DMS114 treated with DMSO at 0.1 percent for 48 hours (cell line): ENCODE data around the gene INSC.
"Not testable (repeated sequence)": the region's sequence is repeated elsewhere in the genome, so short reads cannot be mapped to it uniquely, and the experiment has no call there.

Source experiments
- DNase-seq: peaks from one replicate; lab custom pipeline; 2025; ENCODE audit not compliant: unreplicated experiment; lab: John Stamatoyannopoulos, UW

The INSC gene, protein sequence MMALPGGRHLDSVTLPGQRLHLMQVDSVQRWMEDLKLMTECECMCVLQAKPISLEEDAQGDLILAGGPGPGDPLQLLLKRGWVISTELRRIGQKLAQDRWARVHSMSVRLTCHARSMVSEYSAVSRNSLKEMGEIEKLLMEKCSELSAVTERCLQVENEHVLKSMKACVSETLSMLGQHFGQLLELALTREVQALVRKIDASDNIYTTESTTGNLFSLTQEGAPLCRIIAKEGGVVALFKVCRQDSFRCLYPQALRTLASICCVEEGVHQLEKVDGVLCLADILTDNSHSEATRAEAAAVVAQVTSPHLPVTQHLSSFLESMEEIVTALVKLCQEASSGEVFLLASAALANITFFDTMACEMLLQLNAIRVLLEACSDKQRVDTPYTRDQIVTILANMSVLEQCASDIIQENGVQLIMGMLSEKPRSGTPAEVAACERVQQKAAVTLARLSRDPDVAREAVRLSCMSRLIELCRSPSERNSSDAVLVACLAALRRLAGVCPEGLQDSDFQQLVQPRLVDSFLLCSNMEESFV

DNA sequence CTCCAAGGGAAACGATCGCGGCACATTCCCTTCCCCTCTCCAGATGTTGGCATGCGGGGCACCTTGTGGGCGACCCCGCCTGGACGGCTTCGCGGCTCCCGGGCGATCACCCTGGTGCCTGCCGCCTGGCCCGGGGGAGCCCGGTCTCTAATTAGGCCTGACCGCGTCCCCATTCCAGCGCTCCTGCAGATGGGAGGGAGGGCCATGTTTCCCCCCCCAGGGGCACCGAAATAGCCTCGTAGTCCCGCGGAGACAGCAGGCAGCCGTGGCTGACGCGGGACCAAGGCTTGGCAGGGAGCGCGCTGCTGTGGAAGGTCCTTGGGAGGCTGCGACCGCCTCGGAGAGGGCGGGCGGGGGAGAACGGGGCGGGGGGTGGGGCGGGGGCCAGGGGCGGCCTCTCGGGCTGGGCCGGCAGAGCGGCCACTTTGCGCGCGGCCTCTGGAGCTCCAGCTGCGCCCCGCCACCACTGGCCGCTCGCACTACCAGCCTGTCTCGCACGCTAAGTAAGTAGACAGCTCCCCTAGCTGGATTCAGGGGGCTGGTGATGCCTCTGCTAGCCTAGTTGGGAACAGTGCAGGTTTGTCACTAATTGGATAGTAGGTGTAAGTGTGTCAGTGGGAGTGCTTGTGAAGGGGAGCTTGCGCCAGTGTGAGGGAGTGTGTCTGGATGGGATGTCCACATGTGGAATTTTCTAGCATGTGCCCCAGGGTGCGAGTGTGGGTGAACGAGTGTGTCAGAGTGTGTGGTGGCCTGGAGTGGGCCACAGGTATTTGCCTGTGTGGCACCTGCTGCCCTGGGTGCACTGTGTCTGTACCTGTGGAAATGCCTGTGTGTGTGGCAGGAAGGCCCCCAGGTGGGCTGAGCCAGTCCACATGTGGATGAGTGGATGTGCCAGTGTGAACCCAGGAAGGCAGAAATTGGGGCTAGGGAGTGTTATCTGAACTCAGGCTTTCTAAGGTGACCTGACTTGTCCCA lies at the start of gene INSC:
Gene INSC (plus strand): TSS at position 423 of the 975 bp plus-strand sequence. CDS start 34,252 bp downstream, outside the sequence.
- DNase-seq = no peak

DNA sequence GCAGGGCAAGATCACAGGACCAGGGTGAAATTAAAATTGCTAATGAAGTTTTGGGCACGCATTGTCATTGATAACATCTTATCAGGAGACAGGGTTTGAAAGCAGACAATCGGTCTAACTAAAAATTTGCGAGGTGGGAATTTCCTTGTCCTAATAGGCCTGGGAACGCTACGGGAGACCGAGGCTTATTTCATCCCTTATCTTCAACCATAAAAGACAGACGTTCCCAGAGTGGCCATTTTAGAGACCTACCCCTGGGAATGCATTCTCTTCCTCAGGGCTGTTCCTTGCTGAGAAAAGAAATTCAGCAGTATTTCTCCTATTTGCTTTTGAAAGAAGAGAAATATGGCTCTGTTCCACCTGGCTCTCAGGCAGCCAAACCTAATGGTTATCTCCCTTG lies 45.0 kb upstream of the INSC start:
- not testable (repeated sequence) for DNase-seq

DNA sequence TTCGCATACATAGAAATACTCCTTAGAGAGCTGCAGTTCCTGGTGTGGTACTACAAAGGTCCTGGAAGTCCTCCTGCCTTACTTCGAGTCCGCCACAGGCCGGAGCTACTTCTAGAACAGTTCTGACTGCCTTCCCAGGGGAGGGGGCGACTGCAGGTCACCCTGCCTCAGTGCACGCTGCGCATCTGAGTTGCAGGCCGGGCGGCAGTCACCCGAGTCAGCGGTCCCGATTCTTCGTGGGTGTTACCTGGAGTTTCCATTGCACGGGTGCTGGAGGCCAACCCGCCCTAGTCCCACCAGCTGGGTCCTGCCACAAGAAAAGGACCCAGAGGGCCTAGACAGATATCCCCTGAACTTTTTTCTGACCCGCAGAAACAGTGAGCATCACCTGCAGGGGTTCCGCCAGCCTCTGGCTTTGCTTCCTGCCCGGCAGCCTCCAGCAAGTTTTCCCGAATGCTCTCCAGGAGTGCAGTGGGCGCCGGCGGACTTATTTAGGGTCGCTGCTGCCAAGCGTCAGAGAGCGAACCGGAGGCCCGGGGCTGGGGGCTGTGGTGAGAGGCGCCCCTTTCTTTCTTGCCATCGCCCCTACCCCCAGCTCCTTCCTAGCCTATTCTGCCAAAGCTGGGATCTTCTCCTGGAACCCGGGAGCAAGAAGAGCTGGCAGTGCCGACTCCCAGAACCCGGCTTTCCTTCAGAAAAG lies 43.0 kb upstream of the INSC start:
- DNase-seq = no peak

DNA sequence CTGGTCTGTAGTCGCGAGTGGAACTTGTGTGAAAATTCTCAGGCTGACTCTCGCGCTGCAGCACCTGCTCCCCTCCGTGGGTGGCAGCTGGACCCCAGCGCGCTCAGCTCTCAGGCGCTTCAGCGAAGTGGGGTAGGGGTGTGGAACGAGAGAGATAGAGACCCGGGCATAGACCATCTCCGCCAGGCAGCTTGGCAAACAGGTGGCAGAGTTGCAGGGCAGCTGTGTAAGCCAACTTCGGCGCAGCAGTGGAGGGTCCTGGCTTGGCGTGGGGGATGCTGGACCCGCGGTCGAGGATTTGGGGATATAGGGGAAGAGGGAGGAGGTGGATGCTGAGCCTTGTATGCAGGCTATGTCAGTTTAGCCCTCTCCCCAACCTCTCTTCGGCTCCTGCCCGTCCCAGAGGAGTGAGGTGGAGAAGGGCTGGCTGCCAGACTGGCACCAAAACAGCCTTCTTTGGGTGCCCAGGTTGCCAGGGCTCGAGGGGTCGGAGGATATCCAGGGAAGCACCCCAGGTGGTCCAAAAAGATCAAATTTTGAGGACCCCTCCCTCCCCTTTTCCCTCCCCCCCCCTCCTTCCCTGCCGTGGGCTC lies 42.1 kb upstream of the INSC start:
- no peak for DNase-seq

DNA sequence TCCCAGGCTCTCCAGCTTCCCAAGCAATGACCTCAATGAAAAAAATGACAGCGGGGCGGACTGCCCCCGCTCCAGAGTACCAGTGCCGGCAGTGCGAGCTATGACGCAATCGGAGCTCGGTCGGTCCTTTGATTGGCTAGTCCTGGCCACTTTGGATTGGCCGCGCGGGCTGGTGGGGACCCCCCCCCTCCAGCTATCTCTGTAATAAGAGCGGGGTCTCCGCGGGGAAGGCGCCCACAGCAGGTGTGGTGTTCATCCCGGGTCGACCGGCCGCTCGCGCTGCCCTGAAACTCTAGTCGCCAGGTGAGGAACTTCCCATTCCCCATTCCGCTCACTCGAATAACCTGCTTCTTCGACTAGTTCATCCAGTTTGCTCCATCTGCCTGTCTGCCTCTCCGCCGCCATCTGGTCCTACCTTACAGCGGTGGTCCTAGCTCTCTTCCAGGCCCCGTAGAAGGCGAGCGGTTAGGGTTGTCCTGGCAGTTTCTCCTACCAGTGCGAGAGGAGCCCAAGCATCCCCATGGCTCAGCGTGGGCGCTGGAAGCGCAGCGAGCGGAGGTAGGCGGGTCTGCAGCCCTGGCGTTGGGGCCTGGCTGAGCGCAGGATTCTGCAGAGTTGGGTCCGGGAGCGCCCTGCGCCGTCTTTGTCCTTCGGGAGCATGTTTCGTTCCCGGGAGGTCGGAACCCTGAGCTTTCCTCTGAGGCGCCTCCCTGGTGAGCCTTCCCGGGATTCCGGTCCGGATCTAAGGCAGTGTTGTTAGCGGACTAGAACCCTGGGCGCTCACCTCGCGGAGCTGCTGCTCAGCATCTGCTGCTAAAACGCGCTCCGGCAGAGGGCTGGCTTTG lies 41.1 kb upstream of the INSC start, which contains the start of gene CALCB:
Gene CALCB (plus strand): TSS at position 233 of the 845 bp plus-strand sequence. CDS start 1,126 bp downstream, outside the sequence.
- DNase-seq = no peak

DNA sequence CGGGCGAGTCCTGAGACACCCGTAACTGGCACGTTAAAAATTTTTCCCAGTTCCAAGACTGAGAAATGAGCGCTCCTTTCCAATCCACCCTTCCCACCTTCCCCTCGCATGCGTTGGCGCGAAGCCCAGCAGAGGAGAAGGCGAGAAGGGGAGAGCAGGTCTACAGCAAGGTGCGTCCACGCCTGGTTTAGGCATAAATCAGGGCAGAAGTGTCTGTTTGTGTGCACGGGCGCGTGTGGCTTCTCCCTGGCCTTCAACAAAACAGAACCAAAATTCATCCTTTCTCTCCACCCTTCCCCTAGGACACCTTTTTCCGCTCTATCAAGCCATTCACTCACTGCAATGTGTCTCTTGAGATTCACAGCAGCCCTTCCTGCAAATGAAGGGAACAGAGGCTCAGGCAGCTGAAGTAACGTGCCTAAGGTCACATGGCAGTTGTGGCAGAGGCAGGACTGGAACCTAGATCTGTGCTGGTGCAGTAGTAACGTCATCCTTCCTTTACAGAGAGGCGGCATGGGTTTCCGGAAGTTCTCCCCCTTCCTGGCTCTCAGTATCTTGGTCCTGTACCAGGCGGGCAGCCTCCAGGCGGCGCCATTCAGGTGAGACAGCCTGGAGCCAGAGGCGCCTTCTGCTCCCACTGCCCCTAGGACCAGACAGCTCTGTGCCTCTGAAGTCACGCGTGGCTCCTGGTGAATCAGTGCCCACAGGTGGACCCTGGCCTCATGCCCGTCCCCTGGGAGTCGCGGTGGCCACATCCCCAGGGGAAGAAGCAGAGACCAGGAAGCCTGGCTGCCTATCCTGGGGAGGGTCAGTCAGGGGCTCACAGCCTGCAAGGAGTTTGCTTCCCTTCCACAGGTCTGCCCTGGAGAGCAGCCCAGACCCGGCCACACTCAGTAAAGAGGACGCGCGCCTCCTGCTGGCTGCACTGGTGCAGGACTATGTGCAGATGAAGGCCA lies 40.2 kb upstream of the INSC start:
- DNase-seq = peak; percentile 29

DNA sequence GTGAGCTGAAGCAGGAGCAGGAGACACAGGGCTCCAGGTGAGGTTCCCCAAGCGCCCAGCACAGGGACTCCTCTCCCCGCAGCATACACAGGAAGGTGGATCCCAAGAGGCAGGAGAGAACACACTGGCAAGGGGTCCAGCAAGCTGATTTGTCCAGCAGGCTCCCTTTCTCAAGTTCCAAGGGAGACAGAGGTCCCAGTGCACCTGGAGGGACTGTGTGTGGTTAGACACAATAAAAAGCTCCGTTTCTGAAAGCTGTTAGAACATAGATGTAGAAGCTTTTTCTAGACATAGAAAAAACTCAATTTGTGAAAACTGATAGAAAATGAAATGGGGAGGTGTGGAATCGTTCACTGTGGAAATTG lies 39.6 kb upstream of the INSC start:
- DNase-seq = no peak

DNA sequence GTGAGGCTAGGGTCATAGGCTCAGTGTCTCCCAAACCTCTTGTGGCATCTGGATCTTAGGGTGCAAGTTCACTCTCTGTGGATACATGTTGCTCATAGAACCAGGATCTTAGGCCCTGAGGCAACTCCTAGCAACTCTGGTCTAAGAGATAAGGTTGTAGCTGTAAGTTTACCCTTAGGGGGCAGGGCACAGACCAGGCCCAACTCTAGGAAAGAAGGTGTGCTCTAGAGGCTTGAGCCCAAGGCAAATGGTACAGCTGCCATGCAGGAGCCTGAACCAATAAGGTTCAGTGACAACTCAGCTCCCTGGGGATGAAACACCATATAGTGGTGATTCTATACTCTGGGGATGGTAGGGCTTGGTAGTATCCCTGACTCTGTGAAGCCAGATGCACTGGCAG lies 23.5 kb upstream of the INSC start:
- DNase-seq = no peak

DNA sequence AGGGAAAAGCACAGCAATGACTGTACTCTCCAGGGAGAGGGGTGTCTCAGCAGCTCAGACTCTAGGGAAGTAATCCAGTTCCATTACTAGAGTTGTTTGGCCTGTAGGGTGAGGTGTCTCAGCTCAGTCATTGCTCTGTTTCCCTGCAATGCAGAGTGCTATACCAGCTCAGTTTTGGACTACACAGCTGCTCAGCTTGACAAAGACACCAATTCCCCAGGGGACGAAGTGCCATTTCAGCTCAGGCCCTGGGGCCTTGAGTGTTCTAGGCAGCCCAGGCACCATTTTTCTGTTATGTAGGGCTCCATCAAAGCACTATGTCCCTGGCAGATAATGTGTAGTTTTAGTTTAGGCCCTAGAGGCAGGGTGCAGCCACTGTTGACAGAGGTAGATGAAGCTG lies 23.1 kb upstream of the INSC start:
- DNase-seq = no peak

DNA sequence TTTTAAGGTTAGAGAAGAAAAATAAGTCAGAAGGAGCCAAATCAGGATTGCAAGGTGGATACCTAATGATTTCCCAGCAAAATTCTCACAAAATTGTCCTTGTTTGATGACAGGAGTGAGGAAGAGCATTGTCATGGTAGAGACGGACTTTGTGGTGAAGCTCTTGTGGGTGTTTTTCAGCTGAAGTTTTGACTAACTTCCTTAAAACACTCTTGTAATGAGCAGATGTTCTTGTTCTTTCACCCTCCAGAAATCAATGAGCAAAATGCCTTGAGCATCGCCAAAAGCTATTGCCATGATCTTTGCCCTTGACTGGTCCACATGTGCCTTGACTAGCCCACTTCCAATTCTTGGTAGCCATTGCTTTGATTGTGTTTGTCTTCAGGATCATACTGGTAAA lies 21.3 kb upstream of the INSC start:
- DNase-seq = no peak

DNA sequence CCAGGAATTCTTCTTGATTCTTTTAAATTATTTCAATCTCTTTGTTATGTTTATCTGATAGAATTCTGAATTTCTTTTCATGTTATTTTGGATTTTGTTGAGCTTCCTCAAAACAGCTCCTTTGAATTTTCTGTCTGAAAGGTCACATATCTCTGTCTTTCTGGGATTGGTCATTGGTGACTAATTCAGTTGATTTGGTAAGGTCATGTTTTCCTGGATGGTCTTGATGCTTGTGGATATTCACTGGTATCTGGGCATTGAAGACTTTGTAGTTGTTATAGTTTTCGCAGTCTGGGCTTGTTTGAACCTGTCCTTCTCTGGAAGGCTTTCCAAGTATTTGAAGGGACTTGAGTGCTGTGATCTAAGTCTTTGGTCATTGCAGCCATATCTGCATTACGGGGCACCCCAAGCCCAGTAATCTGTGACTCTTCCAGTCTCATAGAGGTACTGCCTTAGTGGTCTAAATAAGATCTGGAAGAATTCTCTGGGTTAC lies 18.9 kb upstream of the INSC start:
- no peak for DNase-seq

DNA sequence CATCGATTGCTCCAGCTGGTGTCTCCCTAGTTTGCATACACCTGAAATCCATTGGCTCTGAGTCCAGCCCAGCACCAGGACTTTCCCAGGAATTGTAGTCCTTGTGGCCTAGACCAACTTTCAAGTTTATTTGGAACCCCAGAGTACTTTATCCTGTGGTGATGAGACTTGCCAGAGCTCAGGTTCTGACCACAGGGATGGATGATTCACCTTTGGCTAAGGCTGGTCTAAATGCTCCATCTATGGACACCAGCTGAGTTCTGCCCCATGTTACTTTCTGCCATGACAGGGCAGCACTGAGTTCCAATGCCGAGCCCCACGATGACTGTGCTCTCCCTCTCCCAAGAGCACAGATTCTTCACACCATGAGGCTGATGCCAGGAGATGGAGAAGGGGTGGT lies 17.3 kb upstream of the INSC start:
- DNase-seq = no peak

DNA sequence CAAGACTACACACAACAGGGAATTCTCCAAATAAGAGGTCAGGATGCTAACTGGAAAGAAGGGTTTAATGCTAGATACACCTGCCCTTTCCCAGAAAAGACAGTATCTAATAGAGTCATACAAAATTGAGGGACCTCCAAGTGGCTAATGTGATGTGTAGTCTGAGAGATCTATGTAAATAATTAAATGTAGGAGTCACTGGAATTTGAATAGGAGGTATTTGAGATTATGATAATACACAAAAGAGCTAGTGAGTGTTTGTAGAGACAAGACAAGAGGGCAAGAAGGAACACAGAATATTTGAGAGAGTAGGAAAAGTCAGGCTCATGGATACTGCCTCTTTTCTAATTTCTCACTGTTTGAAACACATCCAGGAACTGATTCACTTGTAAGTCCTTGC lies 15.5 kb upstream of the INSC start:
- no peak for DNase-seq

DNA sequence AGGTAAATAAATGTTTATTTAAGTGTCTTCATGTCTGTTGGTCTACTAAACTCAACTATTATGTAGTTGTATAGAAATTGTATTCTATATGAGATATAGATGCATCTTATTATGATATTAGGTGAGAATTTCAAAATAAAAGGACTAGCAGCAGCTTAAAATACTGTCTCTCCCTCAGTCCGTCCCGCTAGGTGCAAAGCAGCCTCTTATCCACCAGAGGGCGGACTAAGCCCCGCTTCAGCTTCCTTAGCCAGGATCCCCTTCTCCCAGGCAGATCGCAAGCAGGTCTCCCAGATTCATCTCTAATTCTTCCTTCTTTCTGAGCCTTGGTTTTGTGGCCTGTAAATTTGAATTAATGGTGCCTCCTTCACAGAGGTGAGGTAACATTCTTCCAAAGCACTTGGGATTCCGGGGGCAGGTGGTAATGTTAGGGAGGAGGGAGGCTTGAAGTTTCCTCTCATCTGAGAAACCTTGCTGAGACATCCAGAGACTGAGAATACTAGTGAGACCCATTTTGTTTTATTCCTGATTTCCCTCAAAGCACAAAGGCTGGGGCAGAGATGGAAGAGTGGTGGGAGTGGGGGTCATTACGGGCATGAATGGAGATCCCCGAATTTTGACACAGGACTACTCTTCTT lies 13.5 kb upstream of the INSC start:
- DNase-seq = peak; percentile 31

DNA sequence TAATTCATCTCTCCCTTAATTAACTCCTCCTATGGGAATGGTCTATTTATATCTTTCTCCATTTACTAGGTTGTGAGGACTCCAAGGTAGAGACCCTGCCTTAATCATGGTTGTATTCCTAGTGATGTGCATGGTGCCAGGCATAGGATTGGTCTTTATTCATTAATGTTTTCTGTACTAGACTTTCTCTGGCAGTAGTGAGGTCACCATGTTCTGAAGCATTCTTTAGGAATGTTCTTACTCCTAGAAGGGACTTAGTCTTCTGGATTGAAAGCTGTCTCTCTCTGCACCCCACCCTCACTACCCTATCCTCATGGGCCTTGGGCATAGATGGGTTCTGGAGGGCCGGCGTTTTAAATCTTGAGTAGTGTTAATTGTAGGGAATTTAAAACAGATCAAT lies 10.6 kb upstream of the INSC start:
- DNase-seq = no peak

DNA sequence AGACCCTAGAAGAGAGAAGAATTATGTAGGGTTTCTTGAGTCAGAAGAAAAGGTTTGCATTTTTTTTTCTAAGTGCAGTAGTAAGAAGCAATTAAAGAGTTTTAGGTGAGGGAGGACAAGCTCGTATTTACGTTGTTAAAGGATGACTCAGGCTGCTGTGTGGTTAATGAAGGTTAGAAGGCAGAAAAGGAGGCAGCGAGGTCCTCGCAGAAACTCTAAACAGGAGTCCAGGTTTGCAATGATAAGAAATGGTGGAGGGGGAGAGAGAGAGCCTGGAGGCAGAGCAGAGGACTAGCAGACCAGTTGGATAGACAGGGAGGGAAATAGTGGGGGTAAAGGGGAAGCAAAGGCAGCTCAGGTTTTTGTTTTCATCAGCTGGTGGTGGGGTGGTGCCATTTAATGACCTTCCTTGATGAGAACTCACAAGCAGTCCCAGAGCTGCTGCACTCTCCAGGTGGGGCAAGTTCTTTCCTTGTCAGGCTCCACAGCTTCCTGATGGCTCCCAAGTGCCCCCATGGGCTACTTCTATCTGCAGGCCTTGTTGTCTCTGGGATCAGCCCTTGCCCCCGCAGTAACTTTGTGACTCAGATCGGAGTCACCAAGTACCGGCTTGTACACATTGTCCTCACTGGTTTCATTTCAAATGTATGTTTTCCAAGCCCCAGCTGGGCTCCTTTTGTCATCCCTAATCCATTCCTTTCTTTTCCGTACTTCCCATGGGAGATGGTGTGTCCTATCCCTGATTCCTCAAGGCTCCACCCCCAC lies 8.3 kb upstream of the INSC start:
- no peak for DNase-seq
